MM.1S (cell line): ENCODE measurements around the gene PTPRJ.

ENCODE experiments used
- DNase-seq: peaks from one replicate; pipeline ENCODE4 v3.0.0-alpha.2; 2015
- H2AFZ ChIP-seq: fragments of 300-600 bp; sonication (generic); 2 replicates; pipeline ENCODE4 v1.6.0; 2016; ENCODE audit warnings: antibody characterized with exemption, low read length
- H3F3A ChIP-seq: fragments of 300-600 bp; sonication (generic); 2 replicates; pipeline ENCODE4 v1.6.1; 2016; ENCODE audit warnings: mild to moderate bottlenecking, antibody characterized with exemption, low read length, moderate library complexity, mixed read lengths; ENCODE audit not compliant: insufficient read depth
- H3K27ac ChIP-seq: fragments of 300-600 bp; sonication (generic); 2 replicates; pipeline ENCODE4 v1.5.1; 2016; ENCODE audit warnings: mild to moderate bottlenecking, low read length
- H3K27me3 ChIP-seq: fragments of 300-600 bp; sonication (generic); replicated peaks from 2 replicates; pipeline ENCODE4 v1.6.0; 2016; ENCODE audit warnings: low read length; ENCODE audit not compliant: insufficient read depth
- H3K36me3 ChIP-seq: fragments of 300-600 bp; sonication (generic); replicated peaks from 2 replicates; pipeline ENCODE4 v1.6.1; 2016; ENCODE audit warnings: mild to moderate bottlenecking, low read length, mixed read lengths; ENCODE audit not compliant: insufficient read depth
- H3K4me1 ChIP-seq: fragments of 300-600 bp; sonication (generic); 2 replicates; pipeline ENCODE4 v1.6.1; 2016; ENCODE audit warnings: low read length, mixed read lengths
- H3K4me2 ChIP-seq: fragments of 300-600 bp; sonication (generic); 2 replicates; pipeline ENCODE4 v1.6.0; 2016; ENCODE audit warnings: low read depth, low read length
- H3K4me3 ChIP-seq: fragments of 300-600 bp; sonication (generic); 2 replicates; pipeline ENCODE4 v1.5.1; 2016; ENCODE audit warnings: low read length, mixed read lengths
- H3K79me2 ChIP-seq: fragments of 300-600 bp; sonication (generic); 2 replicates; pipeline ENCODE4 v1.6.1; 2016; ENCODE audit warnings: mixed run types, low read length, mixed read lengths
- H3K9ac ChIP-seq: fragments of 300-600 bp; sonication (generic); 2 replicates; pipeline ENCODE4 v1.6.1; 2016; ENCODE audit warnings: low read length, mixed read lengths
- H3K9me2 ChIP-seq: fragments of 300-600 bp; sonication (generic); replicated peaks from 2 replicates; pipeline ENCODE4 v1.6.1; 2016; ENCODE audit warnings: mild to moderate bottlenecking, low read length, mixed read lengths; ENCODE audit not compliant: insufficient read depth
- H3K9me3 ChIP-seq: fragments of 300-600 bp; sonication (generic); replicated peaks from 2 replicates; pipeline ENCODE4 v1.6.1; 2016; ENCODE audit warnings: mild to moderate bottlenecking, low read length, mixed read lengths; ENCODE audit not compliant: insufficient read depth
- H4K20me1 ChIP-seq: fragments of 300-600 bp; sonication (generic); 2 replicates; pipeline ENCODE4 v1.6.1; 2016; ENCODE audit warnings: mild to moderate bottlenecking, low read length, moderate library complexity, mixed read lengths; ENCODE audit not compliant: insufficient read depth
- EZH2 ChIP-seq: fragments of 300-600 bp; sonication (generic); optimal IDR thresholded peaks from 2 replicates; pipeline ENCODE3; 2017; ENCODE audit warnings: low read depth, mild to moderate bottlenecking, antibody characterized with exemption, low read length, mixed read lengths
- EZH2phosphoT487 ChIP-seq: fragments of 300-600 bp; sonication (generic); IDR thresholded peaks from 2 replicates; pipeline ENCODE4 v1.6.1; 2018; ENCODE audit warnings: antibody characterized with exemption, low read length
- TF ChIP-seq, protein P1 (sequence below): fragments of 300-600 bp; sonication (generic); IDR thresholded peaks from 2 replicates; pipeline ENCODE4 v1.5.1; 2016; ENCODE audit warnings: antibody characterized with exemption, low read length, mixed read lengths

Gene PTPRJ

DNA sequence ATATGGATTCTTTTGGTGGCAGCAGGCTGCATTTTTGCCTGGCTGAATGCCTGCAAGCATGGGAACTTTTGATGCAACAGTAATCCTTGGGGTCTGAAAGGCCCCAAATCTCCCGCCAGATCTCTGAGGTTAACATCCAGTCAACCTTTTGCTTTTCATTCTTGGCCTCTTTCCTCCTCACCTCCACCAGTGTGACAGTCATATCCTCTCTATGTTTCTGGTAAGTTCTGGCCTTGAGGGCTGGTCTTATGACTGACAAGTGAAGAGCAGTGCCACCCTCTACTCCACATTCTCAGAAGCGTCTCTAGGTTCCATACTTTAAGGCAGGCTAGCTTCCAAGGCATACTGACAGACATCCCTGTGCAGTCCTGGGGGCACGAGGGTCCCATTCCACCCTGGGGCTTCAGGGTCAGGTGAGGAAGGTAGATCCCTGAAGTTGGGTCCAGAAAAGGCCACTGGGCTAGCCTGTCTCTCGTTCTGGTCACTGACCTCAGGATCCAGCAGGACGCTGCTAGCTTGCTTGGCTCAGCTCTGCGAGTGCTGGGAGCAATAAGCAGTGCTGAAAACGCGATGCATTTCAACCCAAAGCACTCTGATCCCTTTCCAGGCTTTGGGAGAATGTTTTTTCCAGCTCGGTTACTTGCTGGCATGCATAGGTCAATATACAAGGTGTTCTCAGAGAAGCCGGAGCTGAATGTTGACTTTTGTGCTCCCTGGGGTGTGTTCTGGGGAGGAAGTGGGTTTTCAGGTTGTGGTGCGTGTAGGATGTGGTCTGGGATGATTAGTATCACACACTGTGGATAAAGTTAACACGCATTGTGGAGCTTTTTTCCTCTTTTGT lies 75.2 kb downstream of the PTPRJ start:
- H2AFZ ChIP-seq, result no peak overlapping the region
- H4K20me1 ChIP-seq, result no peaks in the 10 kb centered on the region
- H3K4me3 ChIP-seq, result no peak overlapping the region
- DNase-seq, result no peak
- no peaks in the 10 kb centered on the region for H3K9me2 ChIP-seq
- H3K36me3 ChIP-seq, result no peaks in the 10 kb centered on the region
- no peaks in the 10 kb centered on the region for H3F3A ChIP-seq
- no peaks in the 10 kb centered on the region for H3K4me1 ChIP-seq
- H3K9ac ChIP-seq, result no peak overlapping the region
- no peak overlapping the region for H3K4me2 ChIP-seq
- no peaks in the 10 kb centered on the region for H3K27me3 ChIP-seq
- no peak overlapping the region for H3K27ac ChIP-seq
- H3K79me2 ChIP-seq, result no peaks in the 10 kb centered on the region
- no peaks in the 10 kb centered on the region for H3K9me3 ChIP-seq
- TF ChIP-seq EZH2phosphoT487 (no peak), EZH2 (no peak)
- TF ChIP-seq, protein P1, sequence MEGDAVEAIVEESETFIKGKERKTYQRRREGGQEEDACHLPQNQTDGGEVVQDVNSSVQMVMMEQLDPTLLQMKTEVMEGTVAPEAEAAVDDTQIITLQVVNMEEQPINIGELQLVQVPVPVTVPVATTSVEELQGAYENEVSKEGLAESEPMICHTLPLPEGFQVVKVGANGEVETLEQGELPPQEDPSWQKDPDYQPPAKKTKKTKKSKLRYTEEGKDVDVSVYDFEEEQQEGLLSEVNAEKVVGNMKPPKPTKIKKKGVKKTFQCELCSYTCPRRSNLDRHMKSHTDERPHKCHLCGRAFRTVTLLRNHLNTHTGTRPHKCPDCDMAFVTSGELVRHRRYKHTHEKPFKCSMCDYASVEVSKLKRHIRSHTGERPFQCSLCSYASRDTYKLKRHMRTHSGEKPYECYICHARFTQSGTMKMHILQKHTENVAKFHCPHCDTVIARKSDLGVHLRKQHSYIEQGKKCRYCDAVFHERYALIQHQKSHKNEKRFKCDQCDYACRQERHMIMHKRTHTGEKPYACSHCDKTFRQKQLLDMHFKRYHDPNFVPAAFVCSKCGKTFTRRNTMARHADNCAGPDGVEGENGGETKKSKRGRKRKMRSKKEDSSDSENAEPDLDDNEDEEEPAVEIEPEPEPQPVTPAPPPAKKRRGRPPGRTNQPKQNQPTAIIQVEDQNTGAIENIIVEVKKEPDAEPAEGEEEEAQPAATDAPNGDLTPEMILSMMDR, result no peak

DNA sequence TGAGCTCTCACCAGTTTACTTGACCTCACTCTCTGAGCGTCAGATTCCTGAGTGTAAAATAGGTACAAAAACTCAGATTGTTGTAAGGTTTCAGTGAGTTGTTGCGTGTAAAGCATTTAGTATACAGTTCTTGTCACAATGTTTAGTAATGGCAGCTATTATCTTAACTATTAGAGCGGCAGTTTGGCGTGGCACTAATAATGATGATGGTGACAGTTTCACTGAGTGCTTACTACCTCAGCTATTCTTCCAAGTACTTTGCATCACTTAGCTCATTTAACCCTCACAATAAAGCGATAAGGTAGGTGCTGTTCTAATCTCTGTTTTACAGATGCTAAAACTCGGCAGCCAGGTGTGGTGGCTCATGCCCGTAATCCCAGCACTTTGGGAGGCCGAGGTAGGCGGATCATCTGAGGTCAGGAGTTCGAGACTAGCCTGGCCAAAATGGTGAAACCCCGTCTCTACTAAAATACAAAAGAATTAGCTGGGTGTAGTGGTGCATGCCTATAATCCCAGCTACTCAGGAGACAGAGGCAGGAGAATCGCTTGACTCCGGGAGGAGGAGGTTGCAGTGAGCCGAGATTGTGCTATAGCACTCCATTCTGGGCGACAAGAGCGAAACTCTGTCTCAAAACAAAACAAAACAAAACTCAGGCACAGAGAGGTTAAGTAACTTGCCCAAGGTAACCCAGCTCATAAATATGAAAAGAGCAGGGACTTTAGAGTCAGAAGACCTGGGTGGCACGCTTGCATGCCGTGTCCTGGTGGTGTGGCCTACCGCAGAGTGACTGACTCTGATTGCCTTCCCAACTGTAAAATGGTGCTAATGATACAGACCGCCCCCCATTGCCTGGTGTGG lies 76.2 kb downstream of the PTPRJ start:
- DNase-seq, result no peak
- Histone ChIP-seq H3K27ac (no peak overlapping the region), H2AFZ (no peak overlapping the region), H3K9me3 (no peaks in the 10 kb centered on the region), H3K36me3 (no peaks in the 10 kb centered on the region), H3K27me3 (no peaks in the 10 kb centered on the region), H4K20me1 (no peaks in the 10 kb centered on the region), H3K9ac (no peak overlapping the region), H3K4me2 (no peak overlapping the region), H3F3A (no peaks in the 10 kb centered on the region), H3K4me3 (no peak overlapping the region), H3K9me2 (no peaks in the 10 kb centered on the region), H3K79me2 (no peaks in the 10 kb centered on the region), H3K4me1 (no peaks in the 10 kb centered on the region)
- no peak for TF ChIP-seq EZH2
- TF ChIP-seq, protein P1, result no peak
- TF ChIP-seq EZH2phosphoT487, result no peak

DNA sequence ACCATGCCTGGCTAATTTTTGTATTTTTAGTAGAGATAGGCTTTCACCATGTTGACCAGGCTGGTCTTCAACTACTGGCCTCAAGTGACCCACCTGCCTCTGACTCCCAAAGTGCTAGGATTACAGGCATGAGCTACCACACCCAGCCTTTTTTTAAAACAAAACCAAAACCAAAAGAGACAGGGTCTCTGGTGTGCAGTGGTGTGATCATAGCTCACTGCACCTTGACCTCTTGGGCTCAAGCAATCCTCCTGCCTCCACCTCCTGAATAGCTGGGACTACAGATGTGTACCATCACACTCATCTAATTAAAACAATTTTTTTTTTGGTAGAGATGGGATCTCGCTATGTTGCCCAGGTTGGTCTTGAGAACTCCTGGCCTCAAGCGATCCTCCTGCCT lies 77.7 kb downstream of the PTPRJ start:
- Histone ChIP-seq H3K9me3 (no peaks in the 10 kb centered on the region), H3K9ac (no peak overlapping the region), H3K27me3 (no peaks in the 10 kb centered on the region), H3K4me1 (no peaks in the 10 kb centered on the region), H2AFZ (no peak overlapping the region), H3K4me3 (no peak overlapping the region), H3K36me3 (no peaks in the 10 kb centered on the region), H4K20me1 (no peaks in the 10 kb centered on the region), H3K79me2 (no peaks in the 10 kb centered on the region), H3K27ac (no peak overlapping the region), H3K9me2 (no peaks in the 10 kb centered on the region), H3F3A (no peaks in the 10 kb centered on the region), H3K4me2 (no peak overlapping the region)
- no peak for DNase-seq
- TF ChIP-seq EZH2 (no peak), EZH2phosphoT487 (no peak)
- TF ChIP-seq, protein P1, result no peak
